Measurements from ENCODE around the gene SUPV3L1.

DNA sequence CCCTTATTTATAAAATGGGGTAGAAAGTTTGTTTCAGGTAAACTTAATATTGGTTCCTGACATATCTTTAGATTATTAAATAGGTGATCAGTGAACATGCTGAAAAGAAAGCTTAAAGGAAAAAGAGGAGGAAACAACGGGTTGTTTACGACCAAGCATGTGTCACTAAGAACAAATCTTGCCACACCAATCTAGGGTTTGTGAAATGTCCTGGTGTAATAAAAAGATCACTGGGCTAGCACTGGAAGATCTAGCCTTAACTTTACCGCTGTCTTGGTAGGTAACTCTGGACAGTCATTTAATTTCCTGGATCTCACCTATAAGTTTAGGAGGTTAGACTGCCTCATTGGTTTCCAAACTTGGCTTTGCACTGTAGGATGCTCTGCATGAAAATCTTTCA lies 37.1 kb upstream of the SUPV3L1 start:
- TF ChIP-seq FOXM1 (IDR thresholded peaks at IDR 0.05; ENCODE audit: borderline replicate concordance) (no peak), NFRKB (IDR thresholded peaks at IDR 0.05) (no peak), PKNOX1 (IDR thresholded peaks at IDR 0.05) (no peak), SUZ12 (IDR thresholded peaks at IDR 0.05) (no peak)
